ENCODE measurements around the gene DNAJC2.

GRCh38 chr7:103338864-103339263, 5.7 kb downstream of the DNAJC2 start:
- TF ChIP-seq ZFP30 (CRISPR knock-in tag; IDR thresholded peaks at IDR 0.05) = no peak
- TF ChIP-seq CREB5 (CRISPR knock-in tag; IDR thresholded peaks at IDR 0.05; ENCODE audit: low read depth) = no peak
- TF ChIP-seq TCF4 (CRISPR knock-in tag; IDR thresholded peaks at IDR 0.05; ENCODE audit: borderline replicate concordance) = no peak
- no peak for TF ChIP-seq OSR1 (CRISPR knock-in tag; IDR thresholded peaks at IDR 0.05)
- TF ChIP-seq ZNF70 (CRISPR knock-in tag; IDR thresholded peaks at IDR 0.05) = no peak
- no peak for TF ChIP-seq ISL1 (CRISPR knock-in tag; IDR thresholded peaks at IDR 0.05)
- TF ChIP-seq ZFP3 (CRISPR knock-in tag; IDR thresholded peaks at IDR 0.05) = no peak
